Bronchial epithelial cell (primary cell): ENCODE data around the gene SLC6A1. TPM values are rescaled to one million over a fixed set of nuclear protein-coding genes. Genes with fewer than 3 reads are reported as not detected.

Experiments
- DNase-seq: peaks from one replicate; pipeline ENCODE4 v3.0.0-alpha.2; 2010; ENCODE audit warnings: low read depth
- FAIRE-seq: peaks from 2 replicates; lab custom pipeline; 2011; peaks lifted over from hg19 to GRCh38; lab: Jason Lieb, UNC
- H3K27me3 ChIP-seq: 2 replicates; pipeline ENCODE4 v1.5.1; 2011; ENCODE audit warnings: low read length; ENCODE audit not compliant: control insufficient read depth, insufficient read depth
- H3K36me3 ChIP-seq: 2 replicates; pipeline ENCODE4 v1.5.1; 2011; ENCODE audit warnings: low read length; ENCODE audit not compliant: control insufficient read depth, insufficient read depth
- H3K4me3 ChIP-seq: 2 replicates; pipeline ENCODE4 v1.5.1; 2011; ENCODE audit warnings: mild to moderate bottlenecking, low read depth, low read length, control low read depth
- CTCF ChIP-seq: IDR thresholded peaks from 2 replicates; pipeline ENCODE4 v1.5.1; 2011; ENCODE audit warnings: mild to moderate bottlenecking, moderate library complexity, low read length, control low read depth, inconsistent platforms; ENCODE audit not compliant: insufficient read depth, severe bottlenecking
- total RNA-seq: library from RNA; depleted of rRNA; stranded (reverse); fragments of >200 nt; gene quantifications from 2 replicates; pipeline ENCODE4 v1.2.1, GENCODE V29; 2014

SLC6A1 gene
- total RNA-seq, 1 donor from 2014 or later = not detected

- Histone ChIP-seq H3K4me3 (no peak overlapping the region), H3K36me3 (no peaks in the 10 kb centered on the region), H3K27me3 (peaks cover 10% of the 10 kb centered on the region)
- DNase-seq = no peak
- peak; percentile 43 for FAIRE-seq
- no peak for TF ChIP-seq CTCF
Measured at GRCh38 chr3:10972072-10972782, 20.3 kb upstream of the SLC6A1 start.

- Histone ChIP-seq H3K27me3 (peaks cover 10% of the 10 kb centered on the region), H3K4me3 (no peak overlapping the region), H3K36me3 (no peaks in the 10 kb centered on the region)
- FAIRE-seq (peak; percentile 28), DNase-seq (no peak)
- no peak for TF ChIP-seq CTCF
Measured at GRCh38 chr3:10973046-10973595, 19.4 kb upstream of the SLC6A1 start.

GRCh38 chr3:10974131-10974530, 18.4 kb upstream of the SLC6A1 start:
- no peak for FAIRE-seq
- Histone ChIP-seq H3K36me3 (no peaks in the 10 kb centered on the region), H3K27me3 (peaks cover 10% of the 10 kb centered on the region), H3K4me3 (no peak overlapping the region)
- no peak for TF ChIP-seq CTCF
- no peak for DNase-seq

- Histone ChIP-seq H3K36me3 (no peaks in the 10 kb centered on the region), H3K27me3 (peaks cover 7% of the 10 kb centered on the region), H3K4me3 (no peak overlapping the region)
- TF ChIP-seq CTCF = no peak
- DNase-seq = no peak
- FAIRE-seq = peak; percentile 18
Measured at GRCh38 chr3:10974746-10975375, 17.7 kb upstream of the SLC6A1 start.

GRCh38 chr3:10975695-10976234, 16.8 kb upstream of the SLC6A1 start:
- peaks cover 11% of the 10 kb centered on the region for H3K27me3 ChIP-seq

More at GRCh38 chr3:10975695-10976234, 16.8 kb upstream of the SLC6A1 start:
- H3K36me3 ChIP-seq = no peaks in the 10 kb centered on the region
- FAIRE-seq (no peak), DNase-seq (no peak)
- no peak for TF ChIP-seq CTCF
- H3K4me3 ChIP-seq = no peak overlapping the region
